Skin of body (tissue), 2 donors: ENCODE measurements around the gene KDM8. TPM values are rescaled to one million over a fixed set of nuclear protein-coding genes. Genes with fewer than 3 reads are reported as not detected.
A peak's percentile ranks its signal among the peaks of the same experiment; 100 is the strongest.

Experiments
- DNase-seq: peaks from one replicate; lab custom pipeline; 2025; lab: John Stamatoyannopoulos, UW
- total RNA-seq: library from RNA; depleted of rRNA; stranded (reverse); fragments of >200 nt; gene quantifications from one replicate; pipeline ENCODE4 v1.2.3, GENCODE V29; 2014

KDM8 gene
- total RNA-seq, 1 donor from 2014 or later: 1.7 TPM

- peak; percentile 91 for DNase-seq
Observed at GRCh38 chr16:27268376-27269299, 65.3 kb downstream of the KDM8 start, which contains the start of gene NSMCE1. TSS of gene NSMCE1 (minus strand) at chr16:27268772. CDS start at chr16:27257570, 11,202 bp downstream.

- no peak for DNase-seq
Observed at GRCh38 chr16:27269300-27270150, 66.2 kb downstream of the KDM8 start.

GRCh38 chr16:27270349-27270748, 67.0 kb downstream of the KDM8 start:
- DNase-seq: no peak

Other genes starting within 250 kb of the KDM8 start
- not detected for gene C16orf82, start 136.6 kb upstream of the KDM8 start, total RNA-seq
- 33.7 TPM for gene NSMCE1, start 65.2 kb downstream of the KDM8 start, total RNA-seq
- 14.0 TPM for gene IL4R, start 110.4 kb downstream of the KDM8 start, total RNA-seq
- gene IL21R, start 198.6 kb downstream of the KDM8 start, total RNA-seq: 0.39 TPM